K562 (cell line): ENCODE measurements around the gene ZBTB2. TPM values are rescaled to one million over a fixed set of nuclear protein-coding genes. Genes with fewer than 3 reads are reported as not detected.

Experiments
- ATAC-seq: fragments of 200-7000 bp; cut with Tn5 transposase; 3 replicates; pipeline ENCODE4 v1.9.1; 2020; ENCODE audit warnings: moderate library complexity
- BruUV-seq: library from RNA; stranded (reverse); fragments of 400-500 nt; replicated peaks from 2 replicates; lab custom pipeline; 2021; lab: Mats Ljungman, UMichigan
- CTCF ChIA-PET: fragments of 300-600 bp; formaldehyde crosslinking; extraction: SDS; loops from one replicate; lab custom pipeline; 2021; ENCODE audit warnings: low intra/inter-chr PET ratio; lab: Yijun Ruan, JAX
- POLR2A ChIA-PET: fragments of 300-600, 350-650 bp; sonication (Branson Sonifier 250); formaldehyde crosslinking; extraction: SDS; loops from one replicate; lab custom pipeline; 2021; ENCODE audit warnings: antibody characterized with exemption, inconsistent platforms; lab: Yijun Ruan, JAX
- DNase-seq, 4 experiments: peaks; one replicate each; pipeline versions ENCODE4 v3.0.0 to v3.0.0-alpha.2; 2011 to 2018; ENCODE audit warnings: low spot score in 3 of 4, mixed read lengths in 3 of 4; ENCODE audit errors: extremely low read depth in 1 of 4
- FAIRE-seq: peaks from 2 replicates; lab custom pipeline; 2011; peaks lifted over from hg19 to GRCh38; lab: Jason Lieb, UNC
- H2AFZ ChIP-seq: 2 replicates; pipeline ENCODE4 v1.6.0; 2011; ENCODE audit warnings: low read depth, low read length, control low read depth, inconsistent platforms
- H3K27ac ChIP-seq: fragments of 200-600 bp; 3 replicates; pipeline ENCODE4 v1.8.0; 2011; ENCODE audit warnings: low read depth, mild to moderate bottlenecking, control low read depth, inconsistent platforms, low read length, moderate library complexity, mixed read lengths; ENCODE audit errors: extremely low read depth
- H3K27me3 ChIP-seq, 2 experiments: fragments of 300-600 bp in 1 of 2; 2 replicates in 1 of 2; 3 replicates in 1 of 2; pipeline versions ENCODE4 v1.6.0 to v1.8.0; 2011; ENCODE audit warnings: inconsistent platforms in 2 of 2, low read length in 2 of 2, mild to moderate bottlenecking in 1 of 2, mixed read lengths in 1 of 2, moderate library complexity in 1 of 2; ENCODE audit not compliant: control insufficient read depth in 2 of 2, insufficient read depth in 2 of 2
- H3K36me3 ChIP-seq: fragments of 300-600 bp; 3 replicates; pipeline ENCODE4 v1.8.0; 2011; ENCODE audit warnings: mild to moderate bottlenecking, low read length, inconsistent platforms; ENCODE audit not compliant: control insufficient read depth, insufficient read depth
- H3K4me1 ChIP-seq, 2 experiments: fragments of 200-600 bp in 1 of 2; replicated peaks in 1 of 2; 2 replicates in 1 of 2; 3 replicates in 1 of 2; pipeline versions ENCODE4 v1.5.1 to v1.8.0; 2011; ENCODE audit warnings: inconsistent platforms in 2 of 2, low read length in 2 of 2, mild to moderate bottlenecking in 1 of 2, mixed read lengths in 1 of 2, moderate library complexity in 1 of 2; ENCODE audit not compliant: control insufficient read depth in 2 of 2, insufficient read depth in 2 of 2
- H3K4me2 ChIP-seq: 2 replicates; pipeline ENCODE4 v1.6.1; 2011; ENCODE audit warnings: low read length, control low read depth, inconsistent platforms, mixed read lengths; ENCODE audit not compliant: insufficient read depth
- H3K4me3 ChIP-seq: fragments of 200-600 bp; sonication (generic), shearing (Covaris generic); 2 replicates; pipeline ENCODE4 v1.5.1; 2016; ENCODE audit warnings: control low read depth, inconsistent platforms
- H3K79me2 ChIP-seq: fragments of 200-600 bp; 3 replicates; pipeline ENCODE4 v1.8.0; 2011; ENCODE audit warnings: low read length, inconsistent platforms; ENCODE audit not compliant: control insufficient read depth, insufficient read depth
- H3K9ac ChIP-seq, 2 experiments: 2 replicates each; pipeline versions ENCODE4 v1.6.0 to v1.6.1; 2011; ENCODE audit warnings: low read depth in 2 of 2, low read length in 2 of 2, control low read depth in 1 of 2, inconsistent platforms in 1 of 2, mild to moderate bottlenecking in 1 of 2, mixed read lengths in 1 of 2; ENCODE audit not compliant: insufficient read depth in 1 of 2
- H3K9me1 ChIP-seq: one replicate; pipeline ENCODE4 v1.6.0; 2011; ENCODE audit warnings: inconsistent platforms, mild to moderate bottlenecking, low read length, moderate library complexity; ENCODE audit not compliant: control insufficient read depth, insufficient read depth
- H3K9me3 ChIP-seq: replicated peaks from 2 replicates; pipeline ENCODE4 v1.5.1; 2011; ENCODE audit warnings: low read depth, low read length, inconsistent platforms; ENCODE audit not compliant: control insufficient read depth, insufficient read depth
- H4K20me1 ChIP-seq: replicated peaks from 2 replicates; pipeline ENCODE4 v1.6.1; 2011; ENCODE audit warnings: low read length, inconsistent platforms, mixed read lengths; ENCODE audit not compliant: control insufficient read depth, insufficient read depth
- C11orf30 ChIP-seq: fragments of 450-650 bp; IDR thresholded peaks from 2 replicates; pipeline ENCODE4 v1.6.1; 2016; ENCODE audit warnings: low read depth, mild to moderate bottlenecking
- MAFF ChIP-seq: IDR thresholded peaks from 2 replicates; pipeline ENCODE4 v1.6.1; 2012; ENCODE audit warnings: low read length, improper control_type of control experiment
- MAFG ChIP-seq: fragments of 450-650 bp; conservative IDR thresholded peaks from 2 replicates; pipeline ENCODE4 v1.6.1; 2016; ENCODE audit warnings: missing genetic modification characterization, missing compliant biosample characterization
- MAFK ChIP-seq: IDR thresholded peaks from 2 replicates; pipeline ENCODE4 v1.6.1; 2011; ENCODE audit warnings: low read length, improper control_type of control experiment
- NFIC ChIP-seq: fragments of 450-650 bp; IDR thresholded peaks from 2 replicates; pipeline ENCODE4 v1.6.1; 2017; ENCODE audit warnings: mild to moderate bottlenecking, inconsistent platforms
- ZBTB17 ChIP-seq: fragments of 450-650 bp; formaldehyde crosslinking; IDR thresholded peaks from 2 replicates; pipeline ENCODE4 v1.4.0; 2020; ENCODE audit warnings: mild to moderate bottlenecking
- ZNF316 ChIP-seq: fragments of 450-650 bp; IDR thresholded peaks from 2 replicates; pipeline ENCODE4 v1.6.1; 2016
- WGBS: fragments of 100-300 bp; shearing (Covaris generic); methylation state at CpG from one replicate; pipeline ENCODE4 v1.1.6; 2016; ENCODE audit warnings: low coverage, mixed read lengths; ENCODE audit not compliant: insufficient coverage; ENCODE audit errors: missing lambda C conversion rate; 5-methylcytosine and 5-hydroxymethylcytosine counted together
- in situ Hi-C: fragments of 300-500 bp; cut with MboI; formaldehyde crosslinking; loops from 4 replicates; pipeline ENCODE4 v1.15.0; 2018; ENCODE audit warnings: inconsistent platforms, mixed read lengths
- intact Hi-C: fragments of 100-400 bp; cut with micrococcal nuclease; formaldehyde crosslinking; loops from 2 replicates; pipeline ENCODE4 v1.14.2; 2022
- polyA plus RNA-seq, 8 experiments: library from polyadenylated mRNA; depleted of rRNA in 4 of 8; stranded (reverse) in 5 of 8; unstranded in 3 of 8; fragments of >200 nt; fragmentation: Nextera tagmentation in 2 of 8; fragmentation: Illumina TruSeq in 1 of 8; extraction: Ambion mirVana in 2 of 8; extraction: Trizol in 1 of 8; gene quantifications; 2 replicates each; pipeline versions ENCODE4 v1.2.1 to v1.2.3, GENCODE V29; 2011 to 2014; ENCODE audit warnings: inconsistent platforms in 1 of 8, missing spikeins in 1 of 8
- total RNA-seq, 7 experiments: library from RNA; depleted of rRNA in 6 of 7; stranded (reverse); fragments of >200 nt in 6 of 7; fragmentation: Illumina TruSeq in 2 of 7; extraction: Trizol in 2 of 7; gene quantifications; 2 replicates each; pipeline versions ENCODE4 v1.2.1 to v1.2.3, GENCODE V29; 2011 to 2021; ENCODE audit warnings: low replicate concordance in 1 of 7

ZBTB2 gene
- total and polyA plus RNA-seq, 9 of the 15 experiments (the other 6 are each of a cell fraction or from before 2014, with no cell fraction given), result 5.1 to 26.2 (median 16.4) TPM

DNA sequence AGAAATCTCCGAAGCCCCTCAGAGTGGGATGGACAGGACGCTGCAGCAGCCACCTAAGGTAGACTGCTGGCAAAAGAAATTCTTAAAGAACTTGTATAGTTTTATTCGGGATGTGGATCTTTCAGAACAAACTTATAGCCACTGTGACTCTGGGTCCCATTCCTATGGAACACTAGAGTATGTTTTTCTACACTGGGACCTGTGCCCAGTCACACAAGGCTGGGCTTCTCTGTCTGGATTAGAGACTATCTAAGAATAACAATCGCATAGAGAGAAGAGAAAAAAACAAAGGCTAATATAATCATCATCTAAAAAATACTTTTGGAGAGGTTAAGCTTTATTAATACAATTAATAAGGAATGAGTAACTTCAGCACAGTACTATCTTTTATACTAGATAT, 31.6 kb upstream of the ZBTB2 start:
- no peak overlapping the region for H3K27ac ChIP-seq
- no peaks in the 10 kb centered on the region for H3K9me3 ChIP-seq
- H3K9me1 ChIP-seq, result no peaks in the 10 kb centered on the region
- 83% methylated on average over 4 of the region's 4 CpGs for WGBS
- H3K4me1 ChIP-seq, result no peaks in the 10 kb centered on the region
- DNase-seq, result no peak
- H3K9ac ChIP-seq, result no peak overlapping the region
- ChIA-PET POLR2A (no interaction called here), CTCF (no interaction called here)
- TF ChIP-seq ZBTB17 (CRISPR knock-in tag), result no peak
- no peaks in the 10 kb centered on the region for H4K20me1 ChIP-seq
- in situ Hi-C loops, result loop anchor here (25.0 kb wide), 1 partner anchor 1564 kb away; the partner anchor contains the start of gene FBXO5
- peaks cover 64% of the 10 kb centered on the region for H3K36me3 ChIP-seq
- no peak overlapping the region for H2AFZ ChIP-seq
- intact Hi-C loops, result loop anchor here (10.0 kb wide), 1 partner anchor 842 kb away; no protein-coding TSS in a partner anchor
- no peaks in the 10 kb centered on the region for H3K79me2 ChIP-seq
- H3K4me3 ChIP-seq, result no peak overlapping the region
- no peak overlapping the region for H3K4me2 ChIP-seq
- no peak for FAIRE-seq
- no peaks in the 10 kb centered on the region for H3K27me3 ChIP-seq
- BruUV-seq, result no TSS peak
- no peak for ATAC-seq

DNA sequence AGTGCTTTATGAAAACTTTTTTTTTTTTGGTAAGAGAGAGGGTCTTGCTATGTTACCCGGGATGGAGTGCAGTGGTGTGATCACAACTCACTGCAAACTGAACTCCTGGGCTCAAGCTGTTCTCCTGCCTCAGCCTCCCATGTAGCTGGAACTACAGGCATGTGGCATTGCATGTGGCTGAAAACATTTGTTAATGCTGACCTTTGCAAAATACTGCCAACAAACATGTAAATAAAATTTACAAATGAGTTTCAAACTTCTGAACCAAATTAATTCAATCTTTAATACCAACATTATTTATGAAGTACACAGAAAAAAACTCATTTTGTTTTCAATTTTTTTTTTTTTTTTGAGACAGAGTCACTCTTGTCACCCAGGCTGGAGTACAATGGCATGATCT, 26.1 kb upstream of the ZBTB2 start:
- 73% methylated on average over 1 of the region's 1 CpG for WGBS
- ChIA-PET POLR2A (interaction anchor here (0.9 to 2.0 kb wide), 2 partner anchors 12 to 13 kb away, joined by 3 to 9 read pairs; no protein-coding TSS in a partner anchor), CTCF (interaction anchor here (0.6 kb wide), 1 partner anchor 37 kb away, joined by 3 read pairs; no protein-coding TSS in a partner anchor)
- no peak overlapping the region for H3K9ac ChIP-seq
- H3K79me2 ChIP-seq, result no peaks in the 10 kb centered on the region
- peaks cover 78% of the 10 kb centered on the region for H3K36me3 ChIP-seq
- H3K9me1 ChIP-seq, result no peaks in the 10 kb centered on the region
- no peak overlapping the region for H3K4me3 ChIP-seq
- no peak overlapping the region for H3K4me2 ChIP-seq
- no peak for ATAC-seq
- no peak overlapping the region for H3K27ac ChIP-seq
- in situ Hi-C loops, result loop anchor here (25.0 kb wide), 1 partner anchor 1570 kb away; the partner anchor contains the start of gene FBXO5
- intact Hi-C loops, result no loop called here
- no peaks in the 10 kb centered on the region for H4K20me1 ChIP-seq
- H3K27me3 ChIP-seq, result no peaks in the 10 kb centered on the region
- peak; percentile 53; the same call in 1 of the 2 replicates for TF ChIP-seq MAFG (tag)
- peak; percentile 59; the same call in 1 of the 2 replicates for TF ChIP-seq C11orf30
- peak; percentile 82 for TF ChIP-seq MAFK
- TF ChIP-seq MAFF, result peak; percentile 84
- no peak for TF ChIP-seq NFIC
- TF ChIP-seq ZNF316, result peak; percentile 85
- TF ChIP-seq, all 486 proteins: peak for 5
- no peaks in the 10 kb centered on the region for H3K4me1 ChIP-seq
- H2AFZ ChIP-seq, result no peak overlapping the region
- peaks cover 2% of the 10 kb centered on the region; the same call in 1 of the 2 replicates for H3K9me3 ChIP-seq
- BruUV-seq, result no TSS peak
- no peak for DNase-seq
- no peak for FAIRE-seq
